Adrenal gland (tissue), 5 donors: ENCODE measurements around the gene C5orf34.

Experiments
- POLR2A ChIP-seq, 2 donors: fragments of 450-650 bp; IDR thresholded peaks; one replicate each; pipeline ENCODE4 v1.6.1; 2017; ENCODE audit warnings: antibody characterized with exemption in 2 of 2, mild to moderate bottlenecking in 2 of 2, moderate library complexity in 1 of 2
- TF ChIP-seq, protein P1 (sequence below), 6 experiments: fragments of 450-650 bp in 4 of 6; fragments of 200-600 bp in 2 of 6; sonication (generic) in 1 of 6; IDR thresholded peaks; 1 replicate in 5 of 6; 2 replicates in 1 of 6; pipeline versions ENCODE4 v1.5.1 to v1.8.0; 2016 to 2021; ENCODE audit warnings: antibody characterized with exemption in 6 of 6, mild to moderate bottlenecking in 2 of 6, moderate library complexity in 1 of 6
- donor health status: DM: no; HTN: no; CAD: no.

DNA sequence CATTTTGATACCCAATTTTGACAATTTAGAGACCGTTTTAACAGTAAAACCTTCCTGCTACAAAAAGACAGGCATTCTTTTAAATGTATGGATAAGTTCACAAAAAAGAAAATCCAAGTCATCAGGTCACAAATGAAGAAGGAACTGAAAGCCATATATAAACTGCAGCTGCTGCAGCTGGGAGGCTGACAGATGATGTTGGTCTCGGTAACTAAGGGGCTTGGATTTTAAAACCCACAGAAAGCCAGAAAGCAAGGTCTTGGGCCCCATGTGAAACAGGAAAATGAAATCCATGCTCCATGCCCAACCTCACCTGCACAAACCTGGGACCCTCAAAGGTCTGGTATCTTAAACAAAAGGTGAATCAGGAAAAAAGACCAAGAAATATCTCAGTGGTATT, 15.7 kb upstream of the C5orf34 start:
- TF ChIP-seq, protein P1, sequence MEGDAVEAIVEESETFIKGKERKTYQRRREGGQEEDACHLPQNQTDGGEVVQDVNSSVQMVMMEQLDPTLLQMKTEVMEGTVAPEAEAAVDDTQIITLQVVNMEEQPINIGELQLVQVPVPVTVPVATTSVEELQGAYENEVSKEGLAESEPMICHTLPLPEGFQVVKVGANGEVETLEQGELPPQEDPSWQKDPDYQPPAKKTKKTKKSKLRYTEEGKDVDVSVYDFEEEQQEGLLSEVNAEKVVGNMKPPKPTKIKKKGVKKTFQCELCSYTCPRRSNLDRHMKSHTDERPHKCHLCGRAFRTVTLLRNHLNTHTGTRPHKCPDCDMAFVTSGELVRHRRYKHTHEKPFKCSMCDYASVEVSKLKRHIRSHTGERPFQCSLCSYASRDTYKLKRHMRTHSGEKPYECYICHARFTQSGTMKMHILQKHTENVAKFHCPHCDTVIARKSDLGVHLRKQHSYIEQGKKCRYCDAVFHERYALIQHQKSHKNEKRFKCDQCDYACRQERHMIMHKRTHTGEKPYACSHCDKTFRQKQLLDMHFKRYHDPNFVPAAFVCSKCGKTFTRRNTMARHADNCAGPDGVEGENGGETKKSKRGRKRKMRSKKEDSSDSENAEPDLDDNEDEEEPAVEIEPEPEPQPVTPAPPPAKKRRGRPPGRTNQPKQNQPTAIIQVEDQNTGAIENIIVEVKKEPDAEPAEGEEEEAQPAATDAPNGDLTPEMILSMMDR (IDR thresholded peaks at IDR 0.05), result no peak
- TF ChIP-seq POLR2A (IDR thresholded peaks at IDR 0.05), result no peak
